ENCODE data around the gene CAMK2N1. TPM values are rescaled to one million over a fixed set of nuclear protein-coding genes. Genes with fewer than 3 reads are reported as not detected.

CAMK2N1 gene
- total and polyA plus RNA-seq, 2 of the 13 experiments (the other 11 are each of a cell fraction or from before 2014, with no cell fraction given): 38.0 to 38.6 TPM

DNA sequence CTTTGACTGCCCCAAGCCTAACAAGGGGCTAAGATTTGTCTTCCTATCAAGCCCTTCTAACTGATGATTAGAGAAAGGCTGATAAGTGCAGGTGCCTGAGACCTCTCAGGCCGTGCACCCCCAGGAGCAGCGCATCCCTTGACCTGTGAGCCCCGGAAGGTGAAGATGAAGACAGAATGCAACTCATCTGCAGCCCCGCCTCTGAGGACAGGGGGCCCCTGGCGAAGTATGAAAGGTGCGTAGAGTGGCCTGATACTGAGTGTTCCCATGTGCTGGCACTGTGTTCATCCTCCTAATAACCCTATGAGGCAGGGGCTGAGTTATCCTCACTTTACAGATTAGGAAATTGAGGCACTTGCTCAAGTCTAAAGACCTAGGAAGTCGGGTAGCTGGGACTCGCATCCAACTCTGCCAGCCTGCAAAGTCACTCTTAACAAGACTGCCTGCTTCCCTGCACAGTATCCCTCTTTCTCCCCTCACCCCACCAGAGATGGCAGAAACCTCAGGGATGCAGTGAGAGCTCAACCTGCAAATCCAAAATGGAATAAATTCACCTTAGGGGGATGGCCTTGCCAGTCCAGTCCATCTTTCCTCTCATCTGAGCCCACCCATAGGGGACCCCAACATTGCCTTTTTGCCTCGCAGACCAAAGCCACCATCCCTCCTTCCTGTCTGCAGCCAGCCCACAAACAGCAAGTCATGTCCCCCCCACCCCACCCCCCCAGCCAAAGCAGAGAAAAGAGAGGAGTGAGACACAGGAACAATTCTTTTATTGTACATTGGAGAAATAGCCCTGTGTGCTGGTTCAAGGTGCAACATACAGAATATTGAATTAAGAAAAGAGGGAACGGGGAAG, 4.1 kb downstream of the CAMK2N1 start (continued):
- TF ChIP-seq ZNF761 (CRISPR knock-in tag; conservative IDR thresholded peaks at IDR 0.05) (no peak), ZHX2 (IDR thresholded peaks at IDR 0.05; ENCODE audit: low read depth) (no peak), ZHX2 (CRISPR knock-in tag; IDR thresholded peaks at IDR 0.05; ENCODE audit: borderline replicate concordance) (no peak), SOX6 (IDR thresholded peaks at IDR 0.05) (no peak), SOX6 (CRISPR knock-in tag; IDR thresholded peaks at IDR 0.05) (0 out of 2 replicates have a peak, but pooled peaks have one; percentile 36), PCBP1 (IDR thresholded peaks at IDR 0.05; ENCODE audit: borderline replicate concordance, low read depth, low read length) (no peak), ZNF264 (CRISPR knock-in tag; IDR thresholded peaks at IDR 0.05) (no peak), HES4 (CRISPR knock-in tag; IDR thresholded peaks at IDR 0.05; ENCODE audit: borderline replicate concordance) (no peak), ZFP36L2 (CRISPR knock-in tag; IDR thresholded peaks at IDR 0.05) (no peak), GATA4 (IDR thresholded peaks at IDR 0.05; ENCODE audit: borderline replicate concordance, low read depth) (no peak), RFX1 (IDR thresholded peaks at IDR 0.05) (no peak), KLF13 (CRISPR knock-in tag; IDR thresholded peaks at IDR 0.05) (no peak), CEBPG (CRISPR knock-in tag; IDR thresholded peaks at IDR 0.05) (no peak), NCOA1 (CRISPR knock-in tag; IDR thresholded peaks at IDR 0.05) (no peak), KAT7 (CRISPR knock-in tag; IDR thresholded peaks at IDR 0.05; ENCODE audit: borderline replicate concordance) (no peak), ISL2 (CRISPR knock-in tag; IDR thresholded peaks at IDR 0.05) (peak; percentile 54), SRF (IDR thresholded peaks at IDR 0.05; ENCODE audit: low read depth, low read length) (no peak)
- TF ChIP-seq, protein P1, sequence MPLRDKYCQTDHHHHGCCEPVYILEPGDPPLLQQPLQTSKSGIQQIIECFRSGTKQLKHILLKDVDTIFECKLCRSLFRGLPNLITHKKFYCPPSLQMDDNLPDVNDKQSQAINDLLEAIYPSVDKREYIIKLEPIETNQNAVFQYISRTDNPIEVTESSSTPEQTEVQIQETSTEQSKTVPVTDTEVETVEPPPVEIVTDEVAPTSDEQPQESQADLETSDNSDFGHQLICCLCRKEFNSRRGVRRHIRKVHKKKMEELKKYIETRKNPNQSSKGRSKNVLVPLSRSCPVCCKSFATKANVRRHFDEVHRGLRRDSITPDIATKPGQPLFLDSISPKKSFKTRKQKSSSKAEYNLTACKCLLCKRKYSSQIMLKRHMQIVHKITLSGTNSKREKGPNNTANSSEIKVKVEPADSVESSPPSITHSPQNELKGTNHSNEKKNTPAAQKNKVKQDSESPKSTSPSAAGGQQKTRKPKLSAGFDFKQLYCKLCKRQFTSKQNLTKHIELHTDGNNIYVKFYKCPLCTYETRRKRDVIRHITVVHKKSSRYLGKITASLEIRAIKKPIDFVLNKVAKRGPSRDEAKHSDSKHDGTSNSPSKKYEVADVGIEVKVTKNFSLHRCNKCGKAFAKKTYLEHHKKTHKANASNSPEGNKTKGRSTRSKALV (CRISPR knock-in tag; IDR thresholded peaks at IDR 0.05): no peak
- TF ChIP-seq, protein P2, sequence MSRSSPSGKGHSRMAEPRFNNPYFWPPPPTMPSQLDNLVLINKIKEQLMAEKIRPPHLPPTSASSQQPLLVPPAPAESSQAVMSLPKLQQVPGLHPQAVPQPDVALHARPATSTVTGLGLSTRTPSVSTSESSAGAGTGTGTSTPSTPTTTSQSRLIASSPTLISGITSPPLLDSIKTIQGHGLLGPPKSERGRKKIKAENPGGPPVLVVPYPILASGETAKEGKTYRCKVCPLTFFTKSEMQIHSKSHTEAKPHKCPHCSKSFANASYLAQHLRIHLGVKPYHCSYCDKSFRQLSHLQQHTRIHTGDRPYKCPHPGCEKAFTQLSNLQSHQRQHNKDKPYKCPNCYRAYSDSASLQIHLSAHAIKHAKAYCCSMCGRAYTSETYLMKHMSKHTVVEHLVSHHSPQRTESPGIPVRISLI (CRISPR knock-in tag; IDR thresholded peaks at IDR 0.05; ENCODE audit: borderline replicate concordance): no peak
